Mesenchymal stem cell (in vitro differentiated cells and primary cell): Measurements from ENCODE around the gene BIRC5.
"Not testable (repeated sequence)": the region's sequence is repeated elsewhere in the genome, so short reads cannot be mapped to it uniquely, and the experiment has no call there.

ENCODE experiments used
- DNase-seq: peaks from one replicate; pipeline ENCODE4 v3.0.0-alpha.2; 2013
- H2AFZ ChIP-seq: one replicate; pipeline ENCODE4 v1.6.1; 2013; ENCODE audit warnings: low read depth, mild to moderate bottlenecking, control low read depth, inconsistent platforms, low read length, moderate library complexity
- H2AK5ac ChIP-seq: 2 replicates; pipeline ENCODE4 v1.6.1; 2013; ENCODE audit warnings: low read length, moderate library complexity, mild to moderate bottlenecking, inconsistent platforms; ENCODE audit not compliant: severe bottlenecking
- H2BK120ac ChIP-seq: one replicate; pipeline ENCODE4 v1.6.1; 2013; ENCODE audit warnings: low read depth, mild to moderate bottlenecking, inconsistent platforms, low read length, moderate library complexity
- H2BK12ac ChIP-seq, 2 experiments: one replicate each; pipeline ENCODE4 v1.6.1; 2013; ENCODE audit warnings: inconsistent platforms in 2 of 2, low read length in 2 of 2, mild to moderate bottlenecking in 2 of 2, moderate library complexity in 2 of 2, control low read depth in 1 of 2
- H2BK15ac ChIP-seq: one replicate; pipeline ENCODE4 v1.6.1; 2013; ENCODE audit warnings: mild to moderate bottlenecking, low read depth, inconsistent platforms; ENCODE audit not compliant: poor library complexity, severe bottlenecking
- H2BK5ac ChIP-seq: 2 replicates; pipeline ENCODE4 v1.6.1; 2013; ENCODE audit warnings: low read depth, mild to moderate bottlenecking, low read length, control low read depth, inconsistent platforms; ENCODE audit not compliant: poor library complexity, severe bottlenecking
- H3K14ac ChIP-seq, 2 experiments: one replicate each; pipeline ENCODE4 v1.6.1; 2013; ENCODE audit warnings: inconsistent platforms in 2 of 2, low read length in 2 of 2, control low read depth in 1 of 2, mild to moderate bottlenecking in 1 of 2, moderate library complexity in 1 of 2
- H3K18ac ChIP-seq, 2 experiments: one replicate each; pipeline ENCODE4 v1.6.1; 2013; ENCODE audit warnings: inconsistent platforms in 2 of 2, low read length in 2 of 2, control low read depth in 1 of 2, low read depth in 1 of 2, mild to moderate bottlenecking in 1 of 2
- H3K23ac ChIP-seq, 2 experiments: one replicate each; pipeline ENCODE4 v1.6.1; 2013; ENCODE audit warnings: inconsistent platforms in 2 of 2, low read length in 2 of 2, mild to moderate bottlenecking in 2 of 2, moderate library complexity in 2 of 2, control low read depth in 1 of 2
- H3K27ac ChIP-seq: 2 replicates; pipeline ENCODE4 v1.5.1; 2013; ENCODE audit warnings: mild to moderate bottlenecking, moderate library complexity, low read length, control low read depth, inconsistent platforms; ENCODE audit not compliant: poor library complexity, severe bottlenecking
- H3K27me3 ChIP-seq, 2 experiments: 2 replicates each; pipeline versions ENCODE4 v1.6.1 to v1.7.0; 2013; ENCODE audit warnings: low read length in 2 of 2, mild to moderate bottlenecking in 2 of 2, moderate library complexity in 2 of 2, control low read depth in 1 of 2, inconsistent platforms in 1 of 2; ENCODE audit not compliant: control insufficient read depth in 1 of 2, insufficient read depth in 1 of 2
- H3K36me3 ChIP-seq, 2 experiments: 2 replicates each; pipeline versions ENCODE4 v1.6.1 to v1.7.0; 2013; ENCODE audit warnings: low read length in 2 of 2, control low read depth in 1 of 2, inconsistent platforms in 1 of 2, low read depth in 1 of 2, mild to moderate bottlenecking in 1 of 2; ENCODE audit not compliant: insufficient read depth in 2 of 2, control insufficient read depth in 1 of 2
- H3K4ac ChIP-seq, 2 experiments: one replicate each; pipeline ENCODE4 v1.6.1; 2013; ENCODE audit warnings: inconsistent platforms in 2 of 2, low read length in 2 of 2, mild to moderate bottlenecking in 2 of 2, moderate library complexity in 2 of 2, control low read depth in 1 of 2, low read depth in 1 of 2
- H3K4me1 ChIP-seq: 2 replicates; pipeline ENCODE4 v1.6.1; 2013; ENCODE audit warnings: low read depth, low read length, control low read depth; ENCODE audit not compliant: control insufficient read depth, insufficient read depth
- H3K4me2 ChIP-seq: 2 replicates; pipeline ENCODE4 v1.6.1; 2013; ENCODE audit warnings: low read length, mild to moderate bottlenecking, inconsistent platforms; ENCODE audit not compliant: poor library complexity, severe bottlenecking
- H3K4me3 ChIP-seq, 2 experiments: 2 replicates each; pipeline versions ENCODE4 v1.5.1 to v1.7.0; 2013; ENCODE audit warnings: low read length in 2 of 2, mild to moderate bottlenecking in 2 of 2, control low read depth in 1 of 2, low read depth in 1 of 2; ENCODE audit not compliant: insufficient read depth in 1 of 2
- H3K79me1 ChIP-seq: replicated peaks from 2 replicates; pipeline ENCODE4 v1.6.1; 2013; ENCODE audit warnings: mild to moderate bottlenecking, control low read depth, low read length, inconsistent platforms; ENCODE audit not compliant: poor library complexity, severe bottlenecking
- H3K9ac ChIP-seq: 2 replicates; pipeline ENCODE4 v1.7.0; 2013; ENCODE audit warnings: mild to moderate bottlenecking, low read length, moderate library complexity
- H3K9me3 ChIP-seq: 2 replicates; pipeline ENCODE4 v1.7.0; 2013; ENCODE audit warnings: mild to moderate bottlenecking, low read length; ENCODE audit not compliant: control insufficient read depth
- H4K8ac ChIP-seq: one replicate; pipeline ENCODE4 v1.6.1; 2013; ENCODE audit warnings: inconsistent platforms, mild to moderate bottlenecking, low read length, moderate library complexity
- H4K91ac ChIP-seq: one replicate; pipeline ENCODE4 v1.6.1; 2013; ENCODE audit warnings: mild to moderate bottlenecking, low read length, inconsistent platforms
- WGBS: methylation state at CpG from one replicate; pipeline ENCODE4 v1.1.7; 2013; ENCODE audit warnings: mixed read lengths; 5-methylcytosine and 5-hydroxymethylcytosine counted together

Gene BIRC5

DNA sequence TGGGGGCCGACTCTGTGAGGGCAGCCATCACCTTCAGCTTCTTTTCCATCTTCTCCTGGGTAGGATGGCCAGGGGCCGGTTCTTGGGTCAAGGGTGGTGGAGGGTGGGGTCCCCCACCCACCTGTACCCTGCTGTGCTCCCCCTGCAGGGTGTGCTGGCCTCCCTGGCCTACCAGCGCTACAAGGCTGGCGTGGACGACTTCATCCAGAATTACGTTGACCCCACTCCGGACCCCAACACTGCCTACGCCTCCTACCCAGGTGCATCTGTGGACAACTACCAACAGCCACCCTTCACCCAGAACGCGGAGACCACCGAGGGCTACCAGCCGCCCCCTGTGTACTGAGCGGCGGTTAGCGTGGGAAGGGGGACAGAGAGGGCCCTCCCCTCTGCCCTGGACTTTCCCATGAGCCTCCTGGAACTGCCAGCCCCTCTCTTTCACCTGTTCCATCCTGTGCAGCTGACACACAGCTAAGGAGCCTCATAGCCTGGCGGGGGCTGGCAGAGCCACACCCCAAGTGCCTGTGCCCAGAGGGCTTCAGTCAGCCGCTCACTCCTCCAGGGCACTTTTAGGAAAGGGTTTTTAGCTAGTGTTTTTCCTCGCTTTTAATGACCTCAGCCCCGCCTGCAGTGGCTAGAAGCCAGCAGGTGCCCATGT lies 42.3 kb upstream of the BIRC5 start:
- H3K4me1 ChIP-seq: peaks cover 28% of the 10 kb centered on the region
- not testable (repeated sequence) for H3K14ac ChIP-seq, H3K4me2 ChIP-seq, H3K4me3 ChIP-seq, H2BK15ac ChIP-seq, H3K79me1 ChIP-seq, H2AFZ ChIP-seq, H2BK120ac ChIP-seq, H2BK5ac ChIP-seq, H3K23ac ChIP-seq, H3K18ac ChIP-seq, H2AK5ac ChIP-seq, H4K91ac ChIP-seq, H4K8ac ChIP-seq, DNase-seq, H3K27ac ChIP-seq, H3K4ac ChIP-seq, H3K9ac ChIP-seq, H3K9me3 ChIP-seq, H2BK12ac ChIP-seq
- peaks cover 0 to 20% of the 10 kb centered on the region in 2 experiments for H3K27me3 ChIP-seq
- H3K36me3 ChIP-seq: peaks cover 0 to 50% of the 10 kb centered on the region in 2 experiments
- 93% methylated on average over 18 of the region's 19 CpGs for WGBS

DNA sequence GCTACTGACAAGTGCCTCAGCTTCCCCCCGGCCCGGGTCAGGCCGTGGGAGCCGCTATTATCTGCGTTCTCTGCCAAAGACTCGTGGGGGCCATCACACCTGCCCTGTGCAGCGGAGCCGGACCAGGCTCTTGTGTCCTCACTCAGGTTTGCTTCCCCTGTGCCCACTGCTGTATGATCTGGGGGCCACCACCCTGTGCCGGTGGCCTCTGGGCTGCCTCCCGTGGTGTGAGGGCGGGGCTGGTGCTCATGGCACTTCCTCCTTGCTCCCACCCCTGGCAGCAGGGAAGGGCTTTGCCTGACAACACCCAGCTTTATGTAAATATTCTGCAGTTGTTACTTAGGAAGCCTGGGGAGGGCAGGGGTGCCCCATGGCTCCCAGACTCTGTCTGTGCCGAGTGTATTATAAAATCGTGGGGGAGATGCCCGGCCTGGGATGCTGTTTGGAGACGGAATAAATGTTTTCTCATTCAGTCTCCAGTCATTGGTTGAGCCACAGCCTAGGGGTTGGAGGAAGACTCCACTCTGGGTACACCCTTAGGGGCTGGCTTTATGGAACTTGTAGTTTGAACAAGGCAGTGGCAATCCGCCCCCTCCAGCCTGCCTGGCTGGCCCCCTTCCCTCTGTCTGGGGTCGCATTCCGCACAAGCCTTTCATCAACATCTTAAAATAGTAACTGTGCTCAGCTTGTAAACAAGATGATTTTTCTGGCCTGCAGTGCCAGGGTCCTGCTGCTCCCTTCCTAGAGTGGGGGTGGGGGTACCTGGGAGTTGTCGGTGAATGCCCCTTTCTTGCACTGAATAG lies 41.6 kb upstream of the BIRC5 start:
- Histone ChIP-seq H3K27ac (no peak overlapping the region), H3K4me1 (peaks cover 29% of the 10 kb centered on the region), H3K18ac (peak overlapping the region in 1 of 2 experiments; percentile 43), H3K23ac (peak overlapping the region in 1 of 2 experiments; percentile 54), H2AK5ac (no peak overlapping the region), H3K36me3 (peaks cover 0 to 50% of the 10 kb centered on the region in 2 experiments), H3K79me1 (peaks cover 7% of the 10 kb centered on the region), H3K14ac (no peak overlapping the region), H2BK120ac (no peak overlapping the region), H2AFZ (no peak overlapping the region), H3K9me3 (no peaks in the 10 kb centered on the region), H3K4ac (no peak overlapping the region), H3K9ac (no peak overlapping the region), H3K4me2 (no peak overlapping the region), H2BK15ac (no peak overlapping the region), H4K8ac (no peak overlapping the region), H3K27me3 (peaks cover 0 to 17% of the 10 kb centered on the region in 2 experiments), H3K4me3 (no peak overlapping the region), H4K91ac (no peak overlapping the region), H2BK5ac (no peak overlapping the region), H2BK12ac (no peak overlapping the region)
- DNase-seq: peak; percentile 54
- 72% methylated on average over 16 of the region's 19 CpGs for WGBS

GRCh38 chr17:78173097-78173715 lies 40.8 kb upstream of the BIRC5 start:
- Histone ChIP-seq H3K79me1 (peaks cover 7% of the 10 kb centered on the region), H3K23ac (no peak overlapping the region), H4K91ac (peak overlapping the region; percentile 58), H3K9me3 (no peaks in the 10 kb centered on the region), H2BK5ac (no peak overlapping the region), H3K9ac (no peak overlapping the region), H3K27me3 (peaks cover 0 to 13% of the 10 kb centered on the region in 2 experiments), H2AK5ac (no peak overlapping the region), H2BK15ac (no peak overlapping the region), H3K14ac (no peak overlapping the region), H3K4me2 (no peak overlapping the region), H3K27ac (no peak overlapping the region), H2BK12ac (peak overlapping the region in 1 of 2 experiments; percentile 30), H3K4me1 (peaks cover 25% of the 10 kb centered on the region), H3K36me3 (peaks cover 0 to 50% of the 10 kb centered on the region in 2 experiments), H3K4me3 (no peak overlapping the region), H4K8ac (peak overlapping the region; percentile 7), H2BK120ac (no peak overlapping the region), H3K18ac (peak overlapping the region in 1 of 2 experiments; percentile 43), H3K4ac (peak overlapping the region in 1 of 2 experiments; percentile 35), H2AFZ (peak overlapping the region; percentile 19)
- peak; percentile 21 for DNase-seq
- 66% methylated on average over 10 of the region's 11 CpGs for WGBS
